Measurements from ENCODE around the gene PEX11A.

PEX11A gene

DNA sequence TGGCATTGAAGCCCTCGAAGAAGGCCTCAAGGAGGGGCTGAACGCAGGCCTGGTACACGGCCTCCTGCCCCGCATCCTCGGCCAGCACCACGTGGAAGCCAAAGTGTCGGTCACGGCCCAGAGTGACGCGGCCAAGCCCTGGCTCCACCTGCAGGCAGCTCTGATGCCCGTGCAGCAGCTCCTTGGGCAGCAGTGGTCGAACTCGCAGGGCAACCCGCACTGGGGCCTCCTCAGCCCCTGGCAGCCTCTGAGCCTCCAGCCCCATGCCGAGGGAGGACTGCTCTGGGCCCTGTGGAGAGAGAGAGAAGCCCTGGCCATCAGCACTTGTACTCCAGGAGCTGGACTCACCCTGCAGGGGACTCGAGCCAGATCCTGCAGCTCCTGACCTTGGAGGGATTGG lies 37.9 kb downstream of the PEX11A start:
- H3K36me3 ChIP-seq (ENCODE audit: control insufficient read depth, low read depth, low read length), result peaks cover 5% of the 10 kb centered on the region
- no peak overlapping the region for H3K9ac ChIP-seq (ENCODE audit: low read length)
- H3K4me3 ChIP-seq (ENCODE audit: low read length), result no peak overlapping the region

DNA sequence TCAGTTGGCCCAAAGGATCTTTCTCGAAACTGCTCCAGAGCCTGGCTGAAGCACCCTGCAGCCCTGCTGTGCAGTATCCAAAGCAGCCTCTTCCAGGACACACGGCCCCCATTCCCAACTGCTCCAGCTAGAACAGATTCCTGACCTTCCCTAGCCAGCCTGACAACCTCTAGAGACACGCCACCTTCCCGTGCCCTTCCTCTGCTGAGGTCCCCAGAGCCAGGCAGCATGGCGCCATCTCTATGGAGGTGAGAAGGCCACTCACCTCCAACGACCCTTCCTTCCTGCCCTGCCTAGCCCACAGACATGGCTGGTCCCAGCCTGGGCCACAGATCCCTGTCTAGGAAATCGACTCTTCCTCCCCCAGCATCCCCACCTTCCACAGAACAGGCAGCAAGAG lies 38.4 kb downstream of the PEX11A start:
- H3K36me3 ChIP-seq (ENCODE audit: control insufficient read depth, low read depth, low read length), result peaks cover 5% of the 10 kb centered on the region
- no peak overlapping the region for H3K9ac ChIP-seq (ENCODE audit: low read length)
- H3K9me3 ChIP-seq (ENCODE audit: control insufficient read depth, low read depth, low read length), result no peaks in the 10 kb centered on the region
- H3K4me3 ChIP-seq (ENCODE audit: low read length), result no peak overlapping the region
- H3K27me3 ChIP-seq (ENCODE audit: control insufficient read depth, insufficient read depth, low read length), result no peaks in the 10 kb centered on the region
- H3K27ac ChIP-seq (ENCODE audit: low read length), result no peak overlapping the region
- H3K4me1 ChIP-seq (ENCODE audit: control insufficient read depth, low read depth, low read length), result no peaks in the 10 kb centered on the region

More for the DNA sequence above, 37.9 kb downstream of the PEX11A start:
- H3K9me3 ChIP-seq (ENCODE audit: control insufficient read depth, low read depth, low read length), result no peaks in the 10 kb centered on the region
- no peak overlapping the region for H3K27ac ChIP-seq (ENCODE audit: low read length)
- H3K27me3 ChIP-seq (ENCODE audit: control insufficient read depth, insufficient read depth, low read length), result no peaks in the 10 kb centered on the region
- no peaks in the 10 kb centered on the region for H3K4me1 ChIP-seq (ENCODE audit: control insufficient read depth, low read depth, low read length)

DNA sequence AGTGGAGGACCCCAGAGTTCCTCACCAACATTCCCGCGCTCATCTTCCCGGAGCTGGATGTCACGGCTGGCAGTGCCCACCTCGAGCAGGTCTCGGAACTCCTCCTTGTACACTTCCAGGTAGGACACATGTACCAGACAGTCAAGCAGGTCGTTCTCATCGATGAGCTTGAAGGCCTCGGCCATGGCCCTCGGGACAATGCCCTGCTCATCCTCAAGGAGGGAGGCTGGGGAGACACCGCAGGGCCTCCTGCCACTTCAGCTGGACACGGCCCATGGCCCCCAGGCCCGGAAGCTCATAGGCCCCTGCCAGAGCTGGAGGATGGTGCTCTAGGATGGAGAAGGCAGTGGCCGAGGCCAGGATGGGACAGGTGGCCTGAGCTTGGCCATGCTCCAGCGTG lies 40.8 kb downstream of the PEX11A start:
- H3K9me3 ChIP-seq (ENCODE audit: control insufficient read depth, low read depth, low read length), result no peaks in the 10 kb centered on the region
- no peak overlapping the region for H3K9ac ChIP-seq (ENCODE audit: low read length)
- no peak overlapping the region for H3K27ac ChIP-seq (ENCODE audit: low read length)
- no peaks in the 10 kb centered on the region for H3K27me3 ChIP-seq (ENCODE audit: control insufficient read depth, insufficient read depth, low read length)
- peaks cover 5% of the 10 kb centered on the region for H3K36me3 ChIP-seq (ENCODE audit: control insufficient read depth, low read depth, low read length)
- no peak overlapping the region for H3K4me3 ChIP-seq (ENCODE audit: low read length)
- no peaks in the 10 kb centered on the region for H3K4me1 ChIP-seq (ENCODE audit: control insufficient read depth, low read depth, low read length)

DNA sequence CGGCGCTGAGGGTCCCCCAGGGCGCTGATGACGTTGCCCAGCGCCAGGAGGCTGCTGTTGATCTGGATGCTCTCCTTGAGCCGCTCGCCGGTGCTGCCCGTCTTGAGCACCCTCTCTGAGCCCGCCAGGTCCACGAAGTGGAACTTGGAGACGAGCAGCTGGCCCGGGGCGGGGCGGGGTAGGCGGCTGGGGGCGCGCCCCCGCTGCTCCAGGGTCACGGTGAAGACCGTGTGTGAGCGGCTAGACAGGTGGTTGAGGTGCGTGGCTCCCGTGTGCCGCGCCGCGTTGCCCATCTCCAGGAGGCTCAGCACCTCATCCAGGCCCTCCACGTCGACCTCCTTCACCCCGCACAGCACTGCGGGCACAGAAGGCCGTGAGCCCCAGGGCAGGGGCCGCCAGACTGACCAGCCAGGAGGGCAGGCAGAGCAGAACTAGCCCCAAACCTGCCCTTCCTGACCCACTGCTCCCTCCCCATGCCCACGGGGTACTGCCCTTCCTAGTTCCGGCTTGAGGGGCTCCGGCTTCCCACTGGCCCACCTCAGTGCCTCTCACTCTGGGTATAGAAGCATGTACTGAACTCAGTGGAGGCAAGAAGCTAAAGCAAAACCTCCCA lies 41.4 kb downstream of the PEX11A start:
- Histone ChIP-seq H3K27me3 (ENCODE audit: control insufficient read depth, insufficient read depth, low read length) (no peaks in the 10 kb centered on the region), H3K9me3 (ENCODE audit: control insufficient read depth, low read depth, low read length) (no peaks in the 10 kb centered on the region), H3K27ac (ENCODE audit: low read length) (no peak overlapping the region), H3K4me1 (ENCODE audit: control insufficient read depth, low read depth, low read length) (no peaks in the 10 kb centered on the region), H3K36me3 (ENCODE audit: control insufficient read depth, low read depth, low read length) (peaks cover 5% of the 10 kb centered on the region), H3K4me3 (ENCODE audit: low read length) (no peak overlapping the region), H3K9ac (ENCODE audit: low read length) (no peak overlapping the region)

GRCh38 chr15:89648106-89649012 lies 42.2 kb downstream of the PEX11A start:
- Histone ChIP-seq H3K27ac (ENCODE audit: low read length) (no peak overlapping the region), H3K4me1 (ENCODE audit: control insufficient read depth, low read depth, low read length) (no peaks in the 10 kb centered on the region), H3K27me3 (ENCODE audit: control insufficient read depth, insufficient read depth, low read length) (no peaks in the 10 kb centered on the region), H3K9ac (ENCODE audit: low read length) (no peak overlapping the region), H3K9me3 (ENCODE audit: control insufficient read depth, low read depth, low read length) (no peaks in the 10 kb centered on the region), H3K4me3 (ENCODE audit: low read length) (no peak overlapping the region), H3K36me3 (ENCODE audit: control insufficient read depth, low read depth, low read length) (peaks cover 8% of the 10 kb centered on the region)

- Histone ChIP-seq H3K9ac (ENCODE audit: low read length) (no peak overlapping the region), H3K4me3 (ENCODE audit: low read length) (no peak overlapping the region), H3K36me3 (ENCODE audit: control insufficient read depth, low read depth, low read length) (peaks cover 15% of the 10 kb centered on the region), H3K4me1 (ENCODE audit: control insufficient read depth, low read depth, low read length) (no peaks in the 10 kb centered on the region), H3K9me3 (ENCODE audit: control insufficient read depth, low read depth, low read length) (no peaks in the 10 kb centered on the region), H3K27me3 (ENCODE audit: control insufficient read depth, insufficient read depth, low read length) (no peaks in the 10 kb centered on the region), H3K27ac (ENCODE audit: low read length) (no peak overlapping the region)
These were observed 43.2 kb downstream of the PEX11A start for GRCh38 chr15:89647191-89647851.

- H3K36me3 ChIP-seq (ENCODE audit: control insufficient read depth, low read depth, low read length), result peaks cover 15% of the 10 kb centered on the region
- no peak overlapping the region for H3K9ac ChIP-seq (ENCODE audit: low read length)
- H3K4me1 ChIP-seq (ENCODE audit: control insufficient read depth, low read depth, low read length), result no peaks in the 10 kb centered on the region
- H3K27ac ChIP-seq (ENCODE audit: low read length), result no peak overlapping the region
- H3K27me3 ChIP-seq (ENCODE audit: control insufficient read depth, insufficient read depth, low read length), result no peaks in the 10 kb centered on the region
- H3K9me3 ChIP-seq (ENCODE audit: control insufficient read depth, low read depth, low read length), result no peaks in the 10 kb centered on the region
- H3K4me3 ChIP-seq (ENCODE audit: low read length), result no peak overlapping the region
These were observed 44.0 kb downstream of the PEX11A start for GRCh38 chr15:89646416-89647141.

- Histone ChIP-seq H3K4me3 (ENCODE audit: low read length) (no peak overlapping the region), H3K27ac (ENCODE audit: low read length) (no peak overlapping the region), H3K27me3 (ENCODE audit: control insufficient read depth, insufficient read depth, low read length) (no peaks in the 10 kb centered on the region), H3K9ac (ENCODE audit: low read length) (no peak overlapping the region), H3K9me3 (ENCODE audit: control insufficient read depth, low read depth, low read length) (no peaks in the 10 kb centered on the region), H3K4me1 (ENCODE audit: control insufficient read depth, low read depth, low read length) (no peaks in the 10 kb centered on the region), H3K36me3 (ENCODE audit: control insufficient read depth, low read depth, low read length) (peaks cover 23% of the 10 kb centered on the region)
These were observed 44.9 kb downstream of the PEX11A start for GRCh38 chr15:89645680-89646079.

GRCh38 chr15:89642106-89642505 lies 48.4 kb downstream of the PEX11A start:
- Histone ChIP-seq H3K9ac (ENCODE audit: low read length) (no peak overlapping the region), H3K4me3 (ENCODE audit: low read length) (no peak overlapping the region), H3K4me1 (ENCODE audit: control insufficient read depth, low read depth, low read length) (no peaks in the 10 kb centered on the region), H3K36me3 (ENCODE audit: control insufficient read depth, low read depth, low read length) (peaks cover 21% of the 10 kb centered on the region), H3K27ac (ENCODE audit: low read length) (no peak overlapping the region), H3K27me3 (ENCODE audit: control insufficient read depth, insufficient read depth, low read length) (no peaks in the 10 kb centered on the region), H3K9me3 (ENCODE audit: control insufficient read depth, low read depth, low read length) (peaks cover 3% of the 10 kb centered on the region)

GRCh38 chr15:89641053-89641452 lies 49.5 kb downstream of the PEX11A start:
- H3K4me1 ChIP-seq (ENCODE audit: control insufficient read depth, low read depth, low read length), result no peaks in the 10 kb centered on the region
- H3K36me3 ChIP-seq (ENCODE audit: control insufficient read depth, low read depth, low read length), result peaks cover 21% of the 10 kb centered on the region
- no peak overlapping the region for H3K9ac ChIP-seq (ENCODE audit: low read length)
- peaks cover 3% of the 10 kb centered on the region for H3K9me3 ChIP-seq (ENCODE audit: control insufficient read depth, low read depth, low read length)
- no peak overlapping the region for H3K27ac ChIP-seq (ENCODE audit: low read length)
- no peak overlapping the region for H3K4me3 ChIP-seq (ENCODE audit: low read length)
- H3K27me3 ChIP-seq (ENCODE audit: control insufficient read depth, insufficient read depth, low read length), result no peaks in the 10 kb centered on the region

GRCh38 chr15:89640245-89640644 lies 50.3 kb downstream of the PEX11A start:
- H3K36me3 ChIP-seq (ENCODE audit: control insufficient read depth, low read depth, low read length), result peaks cover 21% of the 10 kb centered on the region
- H3K9ac ChIP-seq (ENCODE audit: low read length), result no peak overlapping the region
- no peak overlapping the region for H3K27ac ChIP-seq (ENCODE audit: low read length)
- H3K27me3 ChIP-seq (ENCODE audit: control insufficient read depth, insufficient read depth, low read length), result no peaks in the 10 kb centered on the region
- no peaks in the 10 kb centered on the region for H3K4me1 ChIP-seq (ENCODE audit: control insufficient read depth, low read depth, low read length)
- peaks cover 3% of the 10 kb centered on the region for H3K9me3 ChIP-seq (ENCODE audit: control insufficient read depth, low read depth, low read length)
- H3K4me3 ChIP-seq (ENCODE audit: low read length), result no peak overlapping the region

All from iPS-18a (cell line).